K562 (cell line): ENCODE results near the gene NOVA1. TPM values are rescaled to one million over a fixed set of nuclear protein-coding genes. Genes with fewer than 3 reads are reported as not detected.

ENCODE experiments used
- ATAC-seq: fragments of 200-7000 bp; cut with Tn5 transposase; 3 replicates; pipeline ENCODE4 v1.9.1; 2020; ENCODE audit warnings: moderate library complexity
- BruUV-seq: library from RNA; stranded (reverse); fragments of 400-500 nt; replicated peaks from 2 replicates; lab custom pipeline; 2021; lab: Mats Ljungman, UMichigan
- CTCF ChIA-PET: fragments of 300-600 bp; formaldehyde crosslinking; extraction: SDS; loops from one replicate; lab custom pipeline; 2021; ENCODE audit warnings: low intra/inter-chr PET ratio; lab: Yijun Ruan, JAX
- POLR2A ChIA-PET: fragments of 300-600, 350-650 bp; sonication (Branson Sonifier 250); formaldehyde crosslinking; extraction: SDS; loops from one replicate; lab custom pipeline; 2021; ENCODE audit warnings: antibody characterized with exemption, inconsistent platforms; lab: Yijun Ruan, JAX
- DNase-seq, 4 experiments: peaks; one replicate each; pipeline versions ENCODE4 v3.0.0 to v3.0.0-alpha.2; 2011 to 2018; ENCODE audit warnings: low spot score in 3 of 4, mixed read lengths in 3 of 4; ENCODE audit errors: extremely low read depth in 1 of 4
- FAIRE-seq: peaks from 2 replicates; lab custom pipeline; 2011; peaks lifted over from hg19 to GRCh38; lab: Jason Lieb, UNC
- H2AFZ ChIP-seq: 2 replicates; pipeline ENCODE4 v1.6.0; 2011; ENCODE audit warnings: low read depth, low read length, control low read depth, inconsistent platforms
- H3K27ac ChIP-seq: fragments of 200-600 bp; 3 replicates; pipeline ENCODE4 v1.8.0; 2011; ENCODE audit warnings: low read depth, mild to moderate bottlenecking, control low read depth, inconsistent platforms, low read length, moderate library complexity, mixed read lengths; ENCODE audit errors: extremely low read depth
- H3K27me3 ChIP-seq, 2 experiments: fragments of 300-600 bp in 1 of 2; 2 replicates in 1 of 2; 3 replicates in 1 of 2; pipeline versions ENCODE4 v1.6.0 to v1.8.0; 2011; ENCODE audit warnings: inconsistent platforms in 2 of 2, low read length in 2 of 2, mild to moderate bottlenecking in 1 of 2, mixed read lengths in 1 of 2, moderate library complexity in 1 of 2; ENCODE audit not compliant: control insufficient read depth in 2 of 2, insufficient read depth in 2 of 2
- H3K36me3 ChIP-seq: fragments of 300-600 bp; 3 replicates; pipeline ENCODE4 v1.8.0; 2011; ENCODE audit warnings: mild to moderate bottlenecking, low read length, inconsistent platforms; ENCODE audit not compliant: control insufficient read depth, insufficient read depth
- H3K4me1 ChIP-seq, 2 experiments: fragments of 200-600 bp in 1 of 2; replicated peaks in 1 of 2; 2 replicates in 1 of 2; 3 replicates in 1 of 2; pipeline versions ENCODE4 v1.5.1 to v1.8.0; 2011; ENCODE audit warnings: inconsistent platforms in 2 of 2, low read length in 2 of 2, mild to moderate bottlenecking in 1 of 2, mixed read lengths in 1 of 2, moderate library complexity in 1 of 2; ENCODE audit not compliant: control insufficient read depth in 2 of 2, insufficient read depth in 2 of 2
- H3K4me2 ChIP-seq: 2 replicates; pipeline ENCODE4 v1.6.1; 2011; ENCODE audit warnings: low read length, control low read depth, inconsistent platforms, mixed read lengths; ENCODE audit not compliant: insufficient read depth
- H3K4me3 ChIP-seq: fragments of 200-600 bp; sonication (generic), shearing (Covaris generic); 2 replicates; pipeline ENCODE4 v1.5.1; 2016; ENCODE audit warnings: control low read depth, inconsistent platforms
- H3K79me2 ChIP-seq: fragments of 200-600 bp; 3 replicates; pipeline ENCODE4 v1.8.0; 2011; ENCODE audit warnings: low read length, inconsistent platforms; ENCODE audit not compliant: control insufficient read depth, insufficient read depth
- H3K9ac ChIP-seq, 2 experiments: 2 replicates each; pipeline versions ENCODE4 v1.6.0 to v1.6.1; 2011; ENCODE audit warnings: low read depth in 2 of 2, low read length in 2 of 2, control low read depth in 1 of 2, inconsistent platforms in 1 of 2, mild to moderate bottlenecking in 1 of 2, mixed read lengths in 1 of 2; ENCODE audit not compliant: insufficient read depth in 1 of 2
- H3K9me1 ChIP-seq: one replicate; pipeline ENCODE4 v1.6.0; 2011; ENCODE audit warnings: inconsistent platforms, mild to moderate bottlenecking, low read length, moderate library complexity; ENCODE audit not compliant: control insufficient read depth, insufficient read depth
- H3K9me3 ChIP-seq: replicated peaks from 2 replicates; pipeline ENCODE4 v1.5.1; 2011; ENCODE audit warnings: low read depth, low read length, inconsistent platforms; ENCODE audit not compliant: control insufficient read depth, insufficient read depth
- H4K20me1 ChIP-seq: replicated peaks from 2 replicates; pipeline ENCODE4 v1.6.1; 2011; ENCODE audit warnings: low read length, inconsistent platforms, mixed read lengths; ENCODE audit not compliant: control insufficient read depth, insufficient read depth
- CBX8 ChIP-seq: fragments of 200-600 bp; sonication (generic); IDR thresholded peaks from 2 replicates; pipeline ENCODE4 v1.6.1; 2012; ENCODE audit warnings: borderline replicate concordance, mixed run types, low read depth, mild to moderate bottlenecking, moderate library complexity, mixed read lengths, low read length, control low read depth, inconsistent platforms; ENCODE audit not compliant: poor library complexity, severe bottlenecking; ENCODE audit errors: extremely low read depth
- DDX20 ChIP-seq: fragments of 450-650 bp; IDR thresholded peaks from 2 replicates; pipeline ENCODE4 v1.6.1; 2016; ENCODE audit warnings: missing genetic modification characterization, low read depth, mild to moderate bottlenecking, missing compliant biosample characterization, moderate library complexity
- KLF1 ChIP-seq: fragments of 450-650 bp; IDR thresholded peaks from 2 replicates; pipeline ENCODE4 v1.6.1; 2016; ENCODE audit warnings: missing genetic modification characterization, missing compliant biosample characterization
- MTA1 ChIP-seq: fragments of 450-650 bp; IDR thresholded peaks from 2 replicates; pipeline ENCODE4 v1.6.1; 2017; ENCODE audit warnings: borderline replicate concordance
- RBM25 ChIP-seq: fragments of 200-400 bp; formaldehyde crosslinking; IDR thresholded peaks from 2 replicates; pipeline ENCODE4 v1.6.1; 2018; ENCODE audit warnings: low read length, low read depth, moderate library complexity; ENCODE audit not compliant: severe bottlenecking
- SAP30 ChIP-seq: fragments of 200-600 bp; sonication (generic); IDR thresholded peaks from 2 replicates; pipeline ENCODE4 v1.6.1; 2012; ENCODE audit warnings: borderline replicate concordance, low read depth, mild to moderate bottlenecking, moderate library complexity, low read length, control low read depth, inconsistent platforms; ENCODE audit not compliant: insufficient read depth, poor library complexity, severe bottlenecking
- ZEB2 ChIP-seq: fragments of 450-650 bp; IDR thresholded peaks from 2 replicates; pipeline ENCODE4 v1.6.1; 2016
- WGBS: fragments of 100-300 bp; shearing (Covaris generic); methylation state at CpG from one replicate; pipeline ENCODE4 v1.1.6; 2016; ENCODE audit warnings: low coverage, mixed read lengths; ENCODE audit not compliant: insufficient coverage; ENCODE audit errors: missing lambda C conversion rate; 5-methylcytosine and 5-hydroxymethylcytosine counted together
- in situ Hi-C: fragments of 300-500 bp; cut with MboI; formaldehyde crosslinking; loops from 4 replicates; pipeline ENCODE4 v1.15.0; 2018; ENCODE audit warnings: inconsistent platforms, mixed read lengths
- intact Hi-C: fragments of 100-400 bp; cut with micrococcal nuclease; formaldehyde crosslinking; loops from 2 replicates; pipeline ENCODE4 v1.14.2; 2022
- polyA plus RNA-seq, 8 experiments: library from polyadenylated mRNA; depleted of rRNA in 4 of 8; stranded (reverse) in 5 of 8; unstranded in 3 of 8; fragments of >200 nt; fragmentation: Nextera tagmentation in 2 of 8; fragmentation: Illumina TruSeq in 1 of 8; extraction: Ambion mirVana in 2 of 8; extraction: Trizol in 1 of 8; gene quantifications; 2 replicates each; pipeline versions ENCODE4 v1.2.1 to v1.2.3, GENCODE V29; 2011 to 2014; ENCODE audit warnings: inconsistent platforms in 1 of 8, missing spikeins in 1 of 8
- total RNA-seq, 7 experiments: library from RNA; depleted of rRNA in 6 of 7; stranded (reverse); fragments of >200 nt in 6 of 7; fragmentation: Illumina TruSeq in 2 of 7; extraction: Trizol in 2 of 7; gene quantifications; 2 replicates each; pipeline versions ENCODE4 v1.2.1 to v1.2.3, GENCODE V29; 2011 to 2021; ENCODE audit warnings: low replicate concordance in 1 of 7
- TF ChIP-seq, protein P1 (sequence below): fragments of 250-450 bp; sonication (Bioruptor Pico); IDR thresholded peaks from 2 replicates; pipeline ENCODE4 v1.4.0; 2020; ENCODE audit warnings: mild to moderate bottlenecking
- TF ChIP-seq, protein P2 (sequence below): sonication (generic); formaldehyde crosslinking; IDR thresholded peaks from 2 replicates; pipeline ENCODE4 v1.8.0; 2022; ENCODE audit warnings: mild to moderate bottlenecking, low read depth, missing genetic modification reagents

The NOVA1 gene
- total and polyA plus RNA-seq, 9 of the 15 experiments (the other 6 are each of a cell fraction or from before 2014, with no cell fraction given), result 0.01 TPM; not detected in 8

DNA sequence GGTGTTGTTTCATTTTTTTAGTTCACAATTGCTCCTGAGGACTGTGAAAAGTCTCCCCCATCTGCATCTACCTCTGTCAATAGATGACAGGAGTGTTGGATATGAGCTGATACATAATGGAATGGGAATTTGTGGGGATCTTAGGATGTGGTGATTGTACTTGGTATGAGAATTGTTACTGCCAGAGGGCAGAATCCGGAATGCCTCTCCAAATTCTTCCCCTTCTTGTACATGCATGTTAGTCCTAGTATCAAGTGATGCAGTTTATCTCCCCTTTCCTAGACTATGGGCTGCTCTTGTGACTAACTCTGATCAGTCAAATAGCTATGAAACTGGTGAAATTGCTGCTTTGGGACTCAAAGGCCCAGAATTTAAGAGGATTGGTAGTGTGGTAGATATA is 24.8 kb upstream of the NOVA1 start (continued):
- no peak for TF ChIP-seq DDX20 (tag)
- TF ChIP-seq KLF1 (tag), result no peak
- TF ChIP-seq, protein P1, sequence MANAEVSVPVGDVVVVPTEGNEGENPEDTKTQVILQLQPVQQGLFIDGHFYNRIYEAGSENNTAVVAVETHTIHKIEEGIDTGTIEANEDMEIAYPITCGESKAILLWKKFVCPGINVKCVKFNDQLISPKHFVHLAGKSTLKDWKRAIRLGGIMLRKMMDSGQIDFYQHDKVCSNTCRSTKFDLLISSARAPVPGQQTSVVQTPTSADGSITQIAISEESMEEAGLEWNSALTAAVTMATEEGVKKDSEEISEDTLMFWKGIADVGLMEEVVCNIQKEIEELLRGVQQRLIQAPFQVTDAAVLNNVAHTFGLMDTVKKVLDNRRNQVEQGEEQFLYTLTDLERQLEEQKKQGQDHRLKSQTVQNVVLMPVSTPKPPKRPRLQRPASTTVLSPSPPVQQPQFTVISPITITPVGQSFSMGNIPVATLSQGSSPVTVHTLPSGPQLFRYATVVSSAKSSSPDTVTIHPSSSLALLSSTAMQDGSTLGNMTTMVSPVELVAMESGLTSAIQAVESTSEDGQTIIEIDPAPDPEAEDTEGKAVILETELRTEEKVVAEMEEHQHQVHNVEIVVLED (CRISPR knock-in tag), result no peak
- TF ChIP-seq, protein P2, sequence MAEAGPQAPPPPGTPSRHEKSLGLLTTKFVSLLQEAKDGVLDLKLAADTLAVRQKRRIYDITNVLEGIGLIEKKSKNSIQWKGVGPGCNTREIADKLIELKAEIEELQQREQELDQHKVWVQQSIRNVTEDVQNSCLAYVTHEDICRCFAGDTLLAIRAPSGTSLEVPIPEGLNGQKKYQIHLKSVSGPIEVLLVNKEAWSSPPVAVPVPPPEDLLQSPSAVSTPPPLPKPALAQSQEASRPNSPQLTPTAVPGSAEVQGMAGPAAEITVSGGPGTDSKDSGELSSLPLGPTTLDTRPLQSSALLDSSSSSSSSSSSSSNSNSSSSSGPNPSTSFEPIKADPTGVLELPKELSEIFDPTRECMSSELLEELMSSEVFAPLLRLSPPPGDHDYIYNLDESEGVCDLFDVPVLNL (CRISPR knock-in tag), result no peak
- TF ChIP-seq, all 486 proteins: peak for 0

DNA sequence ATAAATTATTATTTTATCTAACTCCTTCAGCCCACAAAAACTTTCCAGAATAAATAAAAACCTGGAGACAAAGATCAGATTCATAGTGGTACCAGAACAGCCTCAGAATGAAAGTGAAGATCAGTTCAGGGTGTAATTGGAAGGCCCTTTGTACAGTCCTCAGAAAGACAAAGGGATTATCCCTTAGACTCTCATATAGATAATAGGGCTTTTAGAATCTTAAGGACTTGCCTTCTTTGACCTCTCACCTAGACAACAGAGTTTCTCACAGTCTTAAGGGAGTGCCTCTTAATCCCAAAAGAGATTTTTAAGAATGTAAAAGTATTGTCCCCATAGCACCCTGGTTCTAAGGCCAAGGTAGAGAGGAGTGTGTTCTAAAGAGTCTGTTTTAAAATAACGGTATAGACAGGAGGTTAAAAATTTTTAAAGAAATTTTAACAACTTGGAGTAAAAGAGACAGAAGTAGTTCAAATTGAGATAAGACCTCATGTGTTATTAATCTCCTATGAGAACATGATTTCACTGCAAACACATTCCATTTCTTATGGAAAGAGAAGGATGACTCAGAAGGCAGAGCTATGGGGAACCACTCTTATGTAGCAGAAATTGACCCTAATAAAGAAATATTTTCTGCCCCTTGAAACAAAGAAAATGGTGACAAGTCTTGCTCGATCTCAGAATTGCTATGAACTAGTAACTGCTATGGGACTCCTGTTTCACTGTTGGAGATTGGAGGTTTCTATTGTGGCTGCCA is 24.2 kb upstream of the NOVA1 start:
- no peaks in the 10 kb centered on the region for H3K4me1 ChIP-seq
- H3K36me3 ChIP-seq, result no peaks in the 10 kb centered on the region
- H3K9me3 ChIP-seq, result no peaks in the 10 kb centered on the region
- no peak overlapping the region for H3K27ac ChIP-seq
- FAIRE-seq (no peak), ATAC-seq (no peak), DNase-seq (no peak)
- H3K79me2 ChIP-seq, result no peaks in the 10 kb centered on the region
- CTCF ChIA-PET, result interaction anchor here (0.6 kb wide), 1 partner anchor 1392 kb away, joined by 3 read pairs; no protein-coding TSS in a partner anchor
- H4K20me1 ChIP-seq, result no peaks in the 10 kb centered on the region
- no peaks in the 10 kb centered on the region for H3K27me3 ChIP-seq
- BruUV-seq, result no TSS peak
- H3K9ac ChIP-seq, result no peak overlapping the region
- POLR2A ChIA-PET, result no interaction called here
- no peak overlapping the region for H3K4me2 ChIP-seq
- 5% methylated on average over 2 of the region's 2 CpGs for WGBS
- H3K4me3 ChIP-seq, result no peak overlapping the region
- no peak overlapping the region for H2AFZ ChIP-seq
- no peaks in the 10 kb centered on the region for H3K9me1 ChIP-seq
- in situ Hi-C loops (no loop called here), intact Hi-C loops (no loop called here)
- no peak for TF ChIP-seq MTA1
- TF ChIP-seq SAP30, result no peak
- TF ChIP-seq RBM25, result no peak
- TF ChIP-seq CBX8, result no peak
- no peak for TF ChIP-seq ZEB2
